ENCODE data around the gene SKI.

DNA sequence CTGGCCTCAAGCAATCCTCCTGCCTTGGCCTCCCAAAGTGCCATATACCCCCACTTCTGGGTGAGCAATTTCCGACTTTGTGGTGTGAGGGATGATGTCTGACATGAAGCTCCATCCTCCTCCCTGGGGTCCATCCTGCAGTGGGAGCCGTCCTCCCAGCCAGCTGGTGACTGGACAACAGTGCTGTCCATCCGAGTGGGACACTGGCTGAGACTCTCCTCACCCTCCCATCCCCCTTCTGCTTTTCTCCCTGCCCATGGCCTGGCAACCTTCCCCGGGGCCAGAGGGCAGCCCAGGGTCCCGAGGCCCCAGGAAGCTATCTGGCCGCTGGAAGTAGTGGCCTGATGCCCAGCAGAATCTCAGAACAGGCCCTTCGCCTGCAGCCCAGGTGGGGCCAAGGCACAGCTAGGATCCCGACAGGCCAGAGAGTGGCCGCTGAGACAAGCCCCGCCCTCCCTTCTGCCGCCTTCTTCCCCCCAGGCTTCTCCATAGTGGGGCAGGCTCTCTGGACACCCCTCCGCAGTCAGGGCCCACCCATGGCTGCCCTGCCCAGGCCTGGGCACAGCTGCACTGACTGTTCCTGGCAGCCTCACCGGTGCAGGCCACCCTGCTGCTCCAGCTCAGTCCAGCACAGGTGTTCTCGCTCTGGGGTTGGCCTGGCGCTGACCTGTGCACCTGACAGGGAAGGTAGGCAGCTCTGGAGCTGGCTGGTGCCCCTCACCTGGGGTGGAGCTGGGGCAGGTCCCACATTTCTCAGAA is 25.1 kb upstream of the SKI start:
- TF ChIP-seq, protein P1, sequence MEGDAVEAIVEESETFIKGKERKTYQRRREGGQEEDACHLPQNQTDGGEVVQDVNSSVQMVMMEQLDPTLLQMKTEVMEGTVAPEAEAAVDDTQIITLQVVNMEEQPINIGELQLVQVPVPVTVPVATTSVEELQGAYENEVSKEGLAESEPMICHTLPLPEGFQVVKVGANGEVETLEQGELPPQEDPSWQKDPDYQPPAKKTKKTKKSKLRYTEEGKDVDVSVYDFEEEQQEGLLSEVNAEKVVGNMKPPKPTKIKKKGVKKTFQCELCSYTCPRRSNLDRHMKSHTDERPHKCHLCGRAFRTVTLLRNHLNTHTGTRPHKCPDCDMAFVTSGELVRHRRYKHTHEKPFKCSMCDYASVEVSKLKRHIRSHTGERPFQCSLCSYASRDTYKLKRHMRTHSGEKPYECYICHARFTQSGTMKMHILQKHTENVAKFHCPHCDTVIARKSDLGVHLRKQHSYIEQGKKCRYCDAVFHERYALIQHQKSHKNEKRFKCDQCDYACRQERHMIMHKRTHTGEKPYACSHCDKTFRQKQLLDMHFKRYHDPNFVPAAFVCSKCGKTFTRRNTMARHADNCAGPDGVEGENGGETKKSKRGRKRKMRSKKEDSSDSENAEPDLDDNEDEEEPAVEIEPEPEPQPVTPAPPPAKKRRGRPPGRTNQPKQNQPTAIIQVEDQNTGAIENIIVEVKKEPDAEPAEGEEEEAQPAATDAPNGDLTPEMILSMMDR (conservative IDR thresholded peaks at IDR 0.05; ENCODE audit: low read depth, low read length), result no peak
- TF ChIP-seq, protein P2, sequence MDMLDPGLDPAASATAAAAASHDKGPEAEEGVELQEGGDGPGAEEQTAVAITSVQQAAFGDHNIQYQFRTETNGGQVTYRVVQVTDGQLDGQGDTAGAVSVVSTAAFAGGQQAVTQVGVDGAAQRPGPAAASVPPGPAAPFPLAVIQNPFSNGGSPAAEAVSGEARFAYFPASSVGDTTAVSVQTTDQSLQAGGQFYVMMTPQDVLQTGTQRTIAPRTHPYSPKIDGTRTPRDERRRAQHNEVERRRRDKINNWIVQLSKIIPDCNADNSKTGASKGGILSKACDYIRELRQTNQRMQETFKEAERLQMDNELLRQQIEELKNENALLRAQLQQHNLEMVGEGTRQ (IDR thresholded peaks at IDR 0.05; ENCODE audit: low read depth, low read length), result no peak
- TF ChIP-seq POLR2A (IDR thresholded peaks at IDR 0.05; ENCODE audit: low read depth, low read length) (no peak), MAZ (IDR thresholded peaks at IDR 0.05; ENCODE audit: borderline replicate concordance, low read depth, low read length) (no peak), CHD1 (IDR thresholded peaks at IDR 0.05; ENCODE audit: low read depth, low read length) (no peak), CEBPB (IDR thresholded peaks at IDR 0.05; ENCODE audit: low read depth, low read length) (no peak), MAFK (IDR thresholded peaks at IDR 0.05; ENCODE audit: low read depth, low read length) (no peak), RAD21 (IDR thresholded peaks at IDR 0.05; ENCODE audit: low read length) (no peak), RFX5 (IDR thresholded peaks at IDR 0.05; ENCODE audit: low read depth, low read length) (no peak), BHLHE40 (IDR thresholded peaks at IDR 0.05; ENCODE audit: low read depth, low read length) (no peak), MXI1 (IDR thresholded peaks at IDR 0.05; ENCODE audit: borderline replicate concordance, low read depth, low read length) (no peak), FOS (IDR thresholded peaks at IDR 0.05; ENCODE audit: low read depth, low read length) (no peak), RCOR1 (IDR thresholded peaks at IDR 0.05; ENCODE audit: insufficient replicate concordance, low read length) (no peak)
- TF ChIP-seq, protein P3, sequence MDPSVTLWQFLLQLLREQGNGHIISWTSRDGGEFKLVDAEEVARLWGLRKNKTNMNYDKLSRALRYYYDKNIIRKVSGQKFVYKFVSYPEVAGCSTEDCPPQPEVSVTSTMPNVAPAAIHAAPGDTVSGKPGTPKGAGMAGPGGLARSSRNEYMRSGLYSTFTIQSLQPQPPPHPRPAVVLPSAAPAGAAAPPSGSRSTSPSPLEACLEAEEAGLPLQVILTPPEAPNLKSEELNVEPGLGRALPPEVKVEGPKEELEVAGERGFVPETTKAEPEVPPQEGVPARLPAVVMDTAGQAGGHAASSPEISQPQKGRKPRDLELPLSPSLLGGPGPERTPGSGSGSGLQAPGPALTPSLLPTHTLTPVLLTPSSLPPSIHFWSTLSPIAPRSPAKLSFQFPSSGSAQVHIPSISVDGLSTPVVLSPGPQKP (IDR thresholded peaks at IDR 0.05; ENCODE audit: borderline replicate concordance, low read depth, low read length), result no peak
